Measurements from ENCODE around the gene DIRAS2. TPM values are rescaled to one million over a fixed set of nuclear protein-coding genes. Genes with fewer than 3 reads are reported as not detected.

The DIRAS2 gene
- total RNA-seq, 2 donors from 2014 or later, result 0.28 TPM; not detected in 1

GRCh38 chr9:90629354-90629753, 13.3 kb downstream of the DIRAS2 start:
- TF ChIP-seq POLR2A (IDR thresholded peaks at IDR 0.05) (no peak), POLR2AphosphoS5 (IDR thresholded peaks at IDR 0.05) (no peak), CTCF (IDR thresholded peaks at IDR 0.05) (no peak)
- Histone ChIP-seq H3K36me3 (no peaks in the 10 kb centered on the region), H3K27me3 (replicated peaks; ENCODE audit: insufficient read depth) (no peaks in the 10 kb centered on the region), H3K9me3 (no peaks in the 10 kb centered on the region), H3K27ac (no peak overlapping the region), H3K4me3 (no peak overlapping the region), H3K4me1 (replicated peaks) (no peaks in the 10 kb centered on the region)
- WGBS, result 80% methylated on average over 6 of the region's 6 CpGs
- intact Hi-C loops (cut with DNase I), result no loop called here
- DNase-seq (ENCODE audit: low spot score), result no peak

- intact Hi-C loops (cut with DNase I), result no loop called here
These were observed 25.8 kb downstream of the DIRAS2 start for GRCh38 chr9:90616806-90617205.

GRCh38 chr9:90613502-90613901, 29.1 kb downstream of the DIRAS2 start:
- DNase-seq (ENCODE audit: low spot score), result no peak
- Histone ChIP-seq H3K36me3 (no peaks in the 10 kb centered on the region), H3K27ac (no peak overlapping the region), H3K4me1 (replicated peaks) (no peaks in the 10 kb centered on the region), H3K27me3 (replicated peaks; ENCODE audit: insufficient read depth) (no peaks in the 10 kb centered on the region), H3K4me3 (no peak overlapping the region), H3K9me3 (no peaks in the 10 kb centered on the region)
- no peak for TF ChIP-seq POLR2A (IDR thresholded peaks at IDR 0.05)
- TF ChIP-seq CTCF (IDR thresholded peaks at IDR 0.05), result no peak
- no peak for TF ChIP-seq POLR2AphosphoS5 (IDR thresholded peaks at IDR 0.05)
- intact Hi-C loops (cut with DNase I), result no loop called here
- WGBS, result 89% methylated on average over 18 of the region's 18 CpGs

More at GRCh38 chr9:90616806-90617205, 25.8 kb downstream of the DIRAS2 start:
- no peak overlapping the region for H3K27ac ChIP-seq
- H3K36me3 ChIP-seq, result no peaks in the 10 kb centered on the region
- no peaks in the 10 kb centered on the region for H3K4me1 ChIP-seq (replicated peaks)
- no peak for DNase-seq (ENCODE audit: low spot score)
- no peaks in the 10 kb centered on the region for H3K27me3 ChIP-seq (replicated peaks; ENCODE audit: insufficient read depth)
- H3K4me3 ChIP-seq, result no peak overlapping the region
- TF ChIP-seq CTCF (IDR thresholded peaks at IDR 0.05), result no peak
- no peak for TF ChIP-seq POLR2A (IDR thresholded peaks at IDR 0.05)
- TF ChIP-seq POLR2AphosphoS5 (IDR thresholded peaks at IDR 0.05), result no peak
- 88% methylated on average over 3 of the region's 3 CpGs for WGBS
- H3K9me3 ChIP-seq, result no peaks in the 10 kb centered on the region

GRCh38 chr9:90612957-90613356, 29.7 kb downstream of the DIRAS2 start:
- Histone ChIP-seq H3K27me3 (replicated peaks; ENCODE audit: insufficient read depth) (no peaks in the 10 kb centered on the region), H3K36me3 (no peaks in the 10 kb centered on the region), H3K9me3 (no peaks in the 10 kb centered on the region), H3K4me1 (replicated peaks) (no peaks in the 10 kb centered on the region), H3K27ac (no peak overlapping the region), H3K4me3 (no peak overlapping the region)
- intact Hi-C loops (cut with DNase I), result no loop called here
- DNase-seq (ENCODE audit: low spot score), result no peak
- no peak for TF ChIP-seq POLR2AphosphoS5 (IDR thresholded peaks at IDR 0.05)
- no peak for TF ChIP-seq CTCF (IDR thresholded peaks at IDR 0.05)
- TF ChIP-seq POLR2A (IDR thresholded peaks at IDR 0.05), result no peak
- WGBS, result 94% methylated on average over 14 of the region's 14 CpGs

- DNase-seq (ENCODE audit: low spot score), result no peak
- H3K27ac ChIP-seq, result no peak overlapping the region
- no peaks in the 10 kb centered on the region for H3K4me1 ChIP-seq (replicated peaks)
- no peaks in the 10 kb centered on the region for H3K9me3 ChIP-seq
- H3K4me3 ChIP-seq, result no peak overlapping the region
- no peaks in the 10 kb centered on the region for H3K27me3 ChIP-seq (replicated peaks; ENCODE audit: insufficient read depth)
- 30% methylated on average over 3 of the region's 3 CpGs for WGBS
- intact Hi-C loops (cut with DNase I), result no loop called here
- no peaks in the 10 kb centered on the region for H3K36me3 ChIP-seq
- TF ChIP-seq POLR2AphosphoS5 (IDR thresholded peaks at IDR 0.05) (no peak), POLR2A (IDR thresholded peaks at IDR 0.05) (no peak), CTCF (IDR thresholded peaks at IDR 0.05) (no peak)
These were observed 31.1 kb downstream of the DIRAS2 start for GRCh38 chr9:90611568-90611967.

All from prostate gland (tissue), 2 donors.